Measurements from ENCODE around the gene RANBP1. TPM values are rescaled to one million over a fixed set of nuclear protein-coding genes. Genes with fewer than 3 reads are reported as not detected.

Gene RANBP1
- total RNA-seq, 1 donor from 2014 or later, result 219 TPM

- H3K27me3 Mint-ChIP-seq, result no peaks in the 10 kb centered on the region
- peaks cover 44% of the 10 kb centered on the region for H3K4me1 Mint-ChIP-seq (ENCODE audit: low read depth)
- no peak for TF ChIP-seq CTCF (IDR thresholded peaks at IDR 0.05; ENCODE audit: unreplicated experiment)
- peaks cover 18% of the 10 kb centered on the region for H3K36me3 Mint-ChIP-seq (ENCODE audit: insufficient read depth)
- no peak for DNase-seq (ENCODE audit: low spot score, unreplicated experiment)
- no peaks in the 10 kb centered on the region for H3K9me3 Mint-ChIP-seq (ENCODE audit: low read depth)
- peak overlapping the region; percentile 95 for H3K27ac Mint-ChIP-seq
- H3K4me3 Mint-ChIP-seq (ENCODE audit: low read depth), result peak overlapping the region; percentile 55
Measured at GRCh38 chr22:20083157-20083890, 32.6 kb upstream of the RANBP1 start.

GRCh38 chr22:20083891-20084546, 31.9 kb upstream of the RANBP1 start:
- peaks cover 44% of the 10 kb centered on the region for H3K4me1 Mint-ChIP-seq (ENCODE audit: low read depth)
- peak overlapping the region; percentile 95 for H3K27ac Mint-ChIP-seq
- DNase-seq (ENCODE audit: low spot score, unreplicated experiment), result no peak
- TF ChIP-seq CTCF (IDR thresholded peaks at IDR 0.05; ENCODE audit: unreplicated experiment), result no peak
- H3K36me3 Mint-ChIP-seq (ENCODE audit: insufficient read depth), result peaks cover 19% of the 10 kb centered on the region
- no peaks in the 10 kb centered on the region for H3K27me3 Mint-ChIP-seq
- no peak overlapping the region for H3K4me3 Mint-ChIP-seq (ENCODE audit: low read depth)
- no peaks in the 10 kb centered on the region for H3K9me3 Mint-ChIP-seq (ENCODE audit: low read depth)

GRCh38 chr22:20084547-20085413, 31.1 kb upstream of the RANBP1 start:
- no peaks in the 10 kb centered on the region for H3K9me3 Mint-ChIP-seq (ENCODE audit: low read depth)
- H3K27ac Mint-ChIP-seq, result peak overlapping the region; percentile 94
- H3K27me3 Mint-ChIP-seq, result no peaks in the 10 kb centered on the region
- TF ChIP-seq CTCF (IDR thresholded peaks at IDR 0.05; ENCODE audit: unreplicated experiment), result peak; percentile 52
- no peak overlapping the region for H3K4me3 Mint-ChIP-seq (ENCODE audit: low read depth)
- H3K4me1 Mint-ChIP-seq (ENCODE audit: low read depth), result peaks cover 44% of the 10 kb centered on the region
- H3K36me3 Mint-ChIP-seq (ENCODE audit: insufficient read depth), result peaks cover 23% of the 10 kb centered on the region
- peak; percentile 37 for DNase-seq (ENCODE audit: low spot score, unreplicated experiment)

GRCh38 chr22:20085651-20086050, 30.3 kb upstream of the RANBP1 start:
- no peaks in the 10 kb centered on the region for H3K9me3 Mint-ChIP-seq (ENCODE audit: low read depth)
- no peak for TF ChIP-seq CTCF (IDR thresholded peaks at IDR 0.05; ENCODE audit: unreplicated experiment)
- no peak overlapping the region for H3K4me3 Mint-ChIP-seq (ENCODE audit: low read depth)
- no peak for DNase-seq (ENCODE audit: low spot score, unreplicated experiment)
- peaks cover 43% of the 10 kb centered on the region for H3K4me1 Mint-ChIP-seq (ENCODE audit: low read depth)
- H3K27me3 Mint-ChIP-seq, result no peaks in the 10 kb centered on the region
- H3K27ac Mint-ChIP-seq, result no peak overlapping the region
- H3K36me3 Mint-ChIP-seq (ENCODE audit: insufficient read depth), result peaks cover 26% of the 10 kb centered on the region

- Mint-ChIP-seq H3K27me3 (no peaks in the 10 kb centered on the region), H3K4me3 (ENCODE audit: low read depth) (no peak overlapping the region), H3K9me3 (ENCODE audit: low read depth) (no peaks in the 10 kb centered on the region), H3K36me3 (ENCODE audit: insufficient read depth) (peaks cover 29% of the 10 kb centered on the region), H3K4me1 (ENCODE audit: low read depth) (peaks cover 39% of the 10 kb centered on the region), H3K27ac (peak overlapping the region; percentile 66)
- no peak for DNase-seq (ENCODE audit: low spot score, unreplicated experiment)
- no peak for TF ChIP-seq CTCF (IDR thresholded peaks at IDR 0.05; ENCODE audit: unreplicated experiment)
Measured at GRCh38 chr22:20086101-20086599, 29.8 kb upstream of the RANBP1 start.
